GM18517 (cell line): Measurements from ENCODE around the gene RAB6B.

ENCODE experiments used
- ATAC-seq: cut with Tn5 transposase; IDR thresholded peaks from one replicate; pipeline ENCODE4 v1.9.1; 2021; ENCODE audit warnings: mild to moderate bottlenecking, moderate library complexity; ENCODE audit not compliant: unreplicated experiment

The RAB6B gene

GRCh38 chr3:133838916-133839800 is 56.5 kb downstream of the RAB6B start:
- no peak for ATAC-seq

GRCh38 chr3:133838296-133838789 is 57.3 kb downstream of the RAB6B start:
- no peak for ATAC-seq

- no peak for ATAC-seq
Measured at GRCh38 chr3:133837487-133838295, 58.0 kb downstream of the RAB6B start.

- no peak for ATAC-seq
Measured at GRCh38 chr3:133836497-133837158, 59.1 kb downstream of the RAB6B start.

GRCh38 chr3:133835961-133836360 is 59.7 kb downstream of the RAB6B start:
- ATAC-seq, result no peak

- no peak for ATAC-seq
Measured at GRCh38 chr3:133835418-133835743, 60.3 kb downstream of the RAB6B start.

DNA sequence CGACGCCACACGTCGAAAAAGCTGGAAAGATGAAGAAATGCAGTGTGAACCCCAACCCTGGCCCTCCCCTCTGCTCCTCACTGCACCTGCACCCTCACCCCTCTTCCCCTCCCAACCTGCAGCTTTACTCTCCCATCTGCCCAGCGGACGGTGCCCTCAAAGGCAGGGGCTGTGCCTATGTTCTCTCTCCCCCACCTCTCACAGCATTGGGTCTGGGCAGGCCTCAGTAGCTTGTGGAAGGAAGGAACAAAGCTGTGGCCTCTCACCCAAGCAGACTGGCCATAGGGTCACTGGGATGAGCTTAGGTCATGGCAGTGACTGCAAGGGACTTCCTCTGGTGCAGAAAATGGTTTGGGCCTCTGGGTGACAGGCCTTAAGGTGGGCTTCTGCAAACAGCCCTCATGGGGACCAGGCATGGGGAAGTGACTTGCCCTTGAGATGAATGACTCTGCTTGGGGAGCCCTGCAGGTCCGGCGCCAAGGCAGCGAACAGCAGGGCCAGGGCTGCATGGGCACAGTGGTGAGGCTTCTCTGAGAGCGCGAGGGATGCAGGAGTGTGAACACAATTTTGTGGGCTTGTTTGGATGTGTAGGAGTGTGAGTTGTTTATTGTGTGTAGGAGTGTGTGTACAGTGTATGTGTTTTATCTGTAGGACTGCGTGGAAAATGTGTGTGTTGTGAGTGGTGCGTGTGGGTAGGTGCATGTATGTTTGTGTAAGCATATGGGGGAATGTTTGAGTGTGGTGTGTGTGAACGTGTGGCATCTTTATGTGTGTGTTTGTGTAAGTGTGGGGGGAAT is 60.9 kb downstream of the RAB6B start:
- no peak for ATAC-seq

DNA sequence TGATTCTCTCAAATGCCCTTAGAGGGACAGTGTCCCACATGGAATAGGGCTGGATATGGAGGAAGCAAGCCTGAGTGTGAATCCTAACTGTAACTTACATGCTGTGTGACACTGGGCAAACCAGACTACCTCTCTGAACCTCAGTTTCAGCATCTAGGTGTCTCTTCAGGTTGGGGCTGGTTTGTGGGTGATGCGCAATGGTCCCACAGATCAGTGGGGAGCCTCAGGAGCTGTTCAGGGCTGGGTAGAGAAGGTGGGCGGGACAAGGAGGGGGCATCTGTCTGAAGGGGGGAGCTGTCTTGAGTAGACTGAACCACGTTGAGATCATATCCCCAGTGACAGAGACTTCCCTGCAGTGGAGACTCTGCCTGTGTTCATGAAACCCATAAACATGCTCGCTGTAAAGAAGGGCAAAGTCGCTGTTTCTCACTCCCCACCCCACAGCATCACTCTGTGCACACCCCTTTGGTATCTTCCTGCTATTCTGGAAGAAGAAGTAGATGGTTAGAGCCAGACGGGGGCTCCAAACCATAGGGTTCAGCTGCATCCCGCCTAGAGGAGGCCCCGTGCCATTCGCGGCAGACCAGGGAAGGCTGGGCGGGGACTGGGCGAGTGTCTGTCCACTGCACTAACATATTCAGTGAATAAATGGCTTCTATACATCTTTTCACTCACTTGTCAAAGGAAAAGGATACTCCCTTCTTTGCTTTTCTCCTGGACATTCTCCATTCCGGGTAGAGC is 61.6 kb downstream of the RAB6B start:
- ATAC-seq, result no peak

- no peak for ATAC-seq
Measured at GRCh38 chr3:133833267-133833666, 62.4 kb downstream of the RAB6B start.

DNA sequence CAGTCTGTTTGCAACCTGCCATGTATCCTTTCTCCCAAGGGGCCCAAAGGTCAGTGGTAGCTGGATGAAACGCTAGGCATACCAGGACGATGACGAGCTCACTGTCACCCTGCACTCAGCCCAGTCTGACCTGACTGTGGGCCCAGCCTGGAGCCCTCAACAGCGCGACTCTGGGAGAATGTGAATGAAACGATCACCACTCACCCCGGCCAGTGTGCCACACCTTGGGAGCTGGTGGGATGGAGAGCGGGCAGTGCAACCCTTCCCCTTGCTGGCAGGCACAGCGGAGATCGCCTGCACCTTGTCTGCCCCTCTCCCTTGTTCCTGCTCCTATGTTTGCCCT is 62.9 kb downstream of the RAB6B start:
- no peak for ATAC-seq

DNA sequence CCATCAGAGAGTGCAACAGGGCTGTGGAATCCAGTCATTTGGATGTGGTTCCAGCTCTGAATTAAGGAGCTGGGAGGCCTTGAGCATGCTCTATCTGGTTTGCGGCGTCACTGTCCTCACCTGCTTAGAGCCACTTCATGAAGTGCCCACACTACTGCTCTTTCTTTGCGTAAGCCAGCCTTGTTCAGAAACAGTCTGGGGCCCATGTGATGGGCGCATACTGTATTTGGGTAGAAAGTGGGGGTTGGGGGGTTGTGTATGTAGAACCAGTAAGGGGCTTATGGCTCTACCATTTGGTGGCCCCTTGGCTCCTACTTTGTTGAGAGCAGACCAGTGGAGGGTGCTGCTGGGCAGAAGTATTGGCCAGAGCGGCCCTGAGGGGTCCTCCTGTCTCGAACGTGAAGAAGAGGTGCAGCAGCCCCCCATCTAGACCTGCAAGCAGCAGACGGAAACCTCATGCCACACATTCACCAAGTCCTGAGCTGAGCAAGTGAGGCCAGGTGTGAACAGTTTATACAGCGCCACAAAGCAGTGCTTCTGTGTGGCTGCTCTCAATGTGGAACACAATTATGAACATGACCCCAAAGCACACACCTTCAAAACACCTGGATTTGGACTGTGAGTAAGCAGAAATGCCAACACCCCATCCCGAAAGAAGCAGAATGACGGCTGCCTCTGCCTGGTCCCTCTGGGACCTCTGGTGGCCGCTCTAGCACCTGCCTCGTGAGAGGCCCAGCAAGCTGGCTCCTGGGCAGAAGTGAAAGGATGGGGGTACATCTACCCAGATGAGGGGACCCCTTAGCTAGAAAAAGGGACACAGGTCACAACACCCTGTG is 63.5 kb downstream of the RAB6B start:
- ATAC-seq, result no peak

- no peak for ATAC-seq
Measured at GRCh38 chr3:133830071-133830470, 65.6 kb downstream of the RAB6B start.

GRCh38 chr3:133829310-133829707 is 66.4 kb downstream of the RAB6B start:
- no peak for ATAC-seq

DNA sequence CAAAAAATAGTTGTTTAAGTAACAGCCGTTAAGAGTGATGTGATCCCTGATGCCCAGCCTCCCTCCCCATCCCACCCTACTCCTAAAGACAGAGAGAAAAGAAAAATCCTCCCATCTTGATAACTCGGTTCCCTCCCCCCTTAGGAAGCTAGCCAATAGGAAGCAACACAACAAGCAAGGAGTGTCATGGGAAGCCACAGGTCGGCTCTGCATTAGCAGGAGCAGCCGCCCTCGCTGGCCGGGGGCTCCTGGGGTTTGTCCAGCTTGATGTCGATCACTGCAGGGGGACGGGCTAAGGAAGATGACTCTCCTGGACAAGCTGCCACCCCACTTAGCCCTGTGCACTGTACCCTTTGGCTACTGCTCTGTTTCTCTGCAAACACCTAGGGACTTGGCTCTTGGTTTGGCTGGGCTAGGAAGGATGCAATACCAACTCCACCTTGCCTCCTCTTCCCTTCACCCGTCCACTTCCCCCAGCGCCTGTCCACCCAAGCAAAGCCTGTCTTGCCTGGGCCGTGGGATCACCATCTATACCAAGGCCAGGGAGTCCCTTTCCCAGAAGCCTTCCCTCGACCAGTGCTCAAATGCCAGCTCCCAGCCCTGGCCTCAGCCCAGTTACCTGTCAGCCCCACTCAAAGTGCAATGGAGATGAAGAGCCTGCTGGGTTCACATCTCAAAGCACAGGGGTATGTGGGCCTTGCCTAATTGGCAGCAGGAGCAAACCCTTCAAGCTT is 66.9 kb downstream of the RAB6B start:
- no peak for ATAC-seq

- no peak for ATAC-seq
Measured at GRCh38 chr3:133827684-133828083, 68.0 kb downstream of the RAB6B start.

- no peak for ATAC-seq
Measured at GRCh38 chr3:133827136-133827535, 68.5 kb downstream of the RAB6B start.

DNA sequence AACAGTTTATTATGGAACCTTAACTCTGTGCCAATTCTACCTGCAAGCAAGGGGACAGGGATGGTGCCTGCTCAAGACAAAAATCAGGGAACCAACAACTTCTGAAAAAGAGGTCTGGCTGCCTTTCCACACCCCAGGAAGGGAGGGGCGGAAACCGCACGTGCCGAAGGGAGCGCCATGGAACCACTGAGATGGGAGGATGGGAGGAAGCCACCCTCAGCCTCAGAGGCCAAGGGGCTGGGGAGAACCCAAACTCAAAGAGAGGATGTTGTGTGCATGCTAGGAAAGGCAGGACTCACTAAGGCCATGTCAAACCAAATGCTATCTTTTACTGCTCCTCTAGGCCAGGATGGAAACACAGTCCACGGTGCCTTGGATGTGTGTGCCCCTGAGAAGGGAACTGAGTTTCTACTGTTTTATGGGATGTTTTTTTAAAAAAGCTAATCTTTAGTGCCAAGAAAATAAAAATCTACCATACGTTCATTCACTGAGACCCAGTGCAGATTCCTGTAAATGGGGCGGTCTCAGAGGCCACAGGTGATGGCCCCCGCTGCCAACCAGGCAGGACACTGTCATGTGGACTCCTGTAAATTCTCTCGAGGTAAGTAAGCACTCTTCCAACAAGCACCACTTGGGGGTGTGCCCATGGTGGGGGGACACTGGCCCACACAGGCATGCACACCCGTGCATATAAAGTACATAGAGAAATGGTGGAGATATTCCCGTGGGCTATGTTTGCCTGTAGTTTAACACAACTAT is 69.5 kb downstream of the RAB6B start:
- ATAC-seq, result no peak

- ATAC-seq, result no peak
Measured at GRCh38 chr3:133824961-133825485, 70.7 kb downstream of the RAB6B start.
